IMR-90 (cell line): Measurements from ENCODE around the gene FXYD5.

Experiments
- RCOR1 ChIP-seq: IDR thresholded peaks from 2 replicates; pipeline ENCODE4 v1.6.1; 2012; ENCODE audit warnings: mild to moderate bottlenecking, low read length, improper control_type of control experiment; ENCODE audit not compliant: insufficient replicate concordance
- TF ChIP-seq, protein P1 (sequence below): conservative IDR thresholded peaks from 2 replicates; pipeline ENCODE4 v1.5.1; 2012; ENCODE audit warnings: mild to moderate bottlenecking, low read depth, low read length, improper control_type of control experiment

DNA sequence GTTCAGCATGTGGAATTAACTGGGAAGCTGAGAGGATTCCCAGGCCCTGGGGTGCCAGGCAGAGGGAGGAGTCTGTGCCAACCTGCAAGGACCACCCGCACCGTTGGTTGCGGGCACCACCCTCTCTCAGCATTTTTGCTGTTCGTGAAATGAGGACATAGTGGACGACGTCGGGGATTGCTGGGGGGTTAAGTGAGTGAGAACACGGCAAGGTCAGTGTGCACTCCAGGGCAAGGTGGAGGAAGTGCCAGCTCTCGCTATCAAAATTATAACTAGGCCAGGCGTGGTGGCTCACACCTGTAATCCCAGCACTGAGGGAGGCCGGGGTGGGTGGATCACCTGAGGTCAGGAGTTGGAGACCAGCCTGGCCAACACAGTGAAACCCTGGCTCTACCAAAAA lies 36.7 kb upstream of the FXYD5 start:
- TF ChIP-seq, protein P1, sequence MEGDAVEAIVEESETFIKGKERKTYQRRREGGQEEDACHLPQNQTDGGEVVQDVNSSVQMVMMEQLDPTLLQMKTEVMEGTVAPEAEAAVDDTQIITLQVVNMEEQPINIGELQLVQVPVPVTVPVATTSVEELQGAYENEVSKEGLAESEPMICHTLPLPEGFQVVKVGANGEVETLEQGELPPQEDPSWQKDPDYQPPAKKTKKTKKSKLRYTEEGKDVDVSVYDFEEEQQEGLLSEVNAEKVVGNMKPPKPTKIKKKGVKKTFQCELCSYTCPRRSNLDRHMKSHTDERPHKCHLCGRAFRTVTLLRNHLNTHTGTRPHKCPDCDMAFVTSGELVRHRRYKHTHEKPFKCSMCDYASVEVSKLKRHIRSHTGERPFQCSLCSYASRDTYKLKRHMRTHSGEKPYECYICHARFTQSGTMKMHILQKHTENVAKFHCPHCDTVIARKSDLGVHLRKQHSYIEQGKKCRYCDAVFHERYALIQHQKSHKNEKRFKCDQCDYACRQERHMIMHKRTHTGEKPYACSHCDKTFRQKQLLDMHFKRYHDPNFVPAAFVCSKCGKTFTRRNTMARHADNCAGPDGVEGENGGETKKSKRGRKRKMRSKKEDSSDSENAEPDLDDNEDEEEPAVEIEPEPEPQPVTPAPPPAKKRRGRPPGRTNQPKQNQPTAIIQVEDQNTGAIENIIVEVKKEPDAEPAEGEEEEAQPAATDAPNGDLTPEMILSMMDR, result no peak
- TF ChIP-seq RCOR1, result no peak
